Astrocyte (in vitro differentiated cells and primary cell): Measurements from ENCODE around the gene PLEKHN1. TPM values are rescaled to one million over a fixed set of nuclear protein-coding genes. Genes with fewer than 3 reads are reported as not detected.

Source experiments
- DNase-seq: peaks from one replicate; pipeline ENCODE4 v3.0.0-alpha.2; 2010; ENCODE audit warnings: low read depth
- FAIRE-seq: peaks from 2 replicates; lab custom pipeline; 2011; peaks lifted over from hg19 to GRCh38; lab: Jason Lieb, UNC
- H2AFZ ChIP-seq: 2 replicates; pipeline ENCODE4 v1.6.0; 2012; ENCODE audit warnings: low read depth, low read length, inconsistent platforms
- H3K27ac ChIP-seq: 2 replicates; pipeline ENCODE4 v1.5.1; 2011; ENCODE audit warnings: low read depth, low read length, inconsistent platforms
- H3K27me3 ChIP-seq: 2 replicates; pipeline ENCODE4 v1.6.0; 2011; ENCODE audit warnings: low read length, inconsistent platforms; ENCODE audit not compliant: insufficient read depth
- H3K36me3 ChIP-seq: 2 replicates; pipeline ENCODE4 v1.5.1; 2011; ENCODE audit warnings: low read length, inconsistent platforms; ENCODE audit not compliant: insufficient read depth
- H3K4me1 ChIP-seq: 2 replicates; pipeline ENCODE4 v1.5.1; 2011; ENCODE audit warnings: low read length, inconsistent platforms; ENCODE audit not compliant: insufficient read depth
- H3K4me2 ChIP-seq: 2 replicates; pipeline ENCODE4 v1.6.0; 2012; ENCODE audit warnings: low read length, inconsistent platforms
- H3K4me3 ChIP-seq: 2 replicates; pipeline ENCODE4 v1.5.1; 2011; ENCODE audit warnings: low read depth, mild to moderate bottlenecking, low read length, inconsistent platforms; ENCODE audit not compliant: insufficient read depth
- H3K79me2 ChIP-seq: 2 replicates; pipeline ENCODE4 v1.6.0; 2012; ENCODE audit warnings: mild to moderate bottlenecking, low read length, inconsistent platforms; ENCODE audit not compliant: insufficient read depth
- H3K9ac ChIP-seq: 2 replicates; pipeline ENCODE4 v1.6.0; 2012; ENCODE audit warnings: mild to moderate bottlenecking, low read length, inconsistent platforms
- H3K9me3 ChIP-seq: 2 replicates; pipeline ENCODE4 v1.5.1; 2012; ENCODE audit warnings: low read depth, mild to moderate bottlenecking, low read length, inconsistent platforms; ENCODE audit not compliant: insufficient read depth
- H4K20me1 ChIP-seq: 2 replicates; pipeline ENCODE4 v1.6.0; 2012; ENCODE audit warnings: low read length, inconsistent platforms; ENCODE audit not compliant: insufficient read depth
- H3K27ac Mint-ChIP-seq: one replicate; pipeline ENCODE4 v1.8.0; 2021; ENCODE audit warnings: mild to moderate bottlenecking, mixed read lengths; ENCODE audit not compliant: unreplicated experiment
- H3K27me3 Mint-ChIP-seq: one replicate; pipeline ENCODE4 v1.8.0; 2021; ENCODE audit warnings: low read depth, mixed read lengths; ENCODE audit not compliant: unreplicated experiment
- H3K36me3 Mint-ChIP-seq: one replicate; pipeline ENCODE4 v1.8.0; 2021; ENCODE audit warnings: low read depth, mixed read lengths; ENCODE audit not compliant: unreplicated experiment
- H3K4me1 Mint-ChIP-seq: one replicate; pipeline ENCODE4 v1.8.0; 2021; ENCODE audit warnings: low read depth, mixed read lengths; ENCODE audit not compliant: unreplicated experiment
- H3K4me3 Mint-ChIP-seq: one replicate; pipeline ENCODE4 v1.8.0; 2021; ENCODE audit warnings: mild to moderate bottlenecking, moderate library complexity, mixed read lengths; ENCODE audit not compliant: unreplicated experiment
- H3K9me3 Mint-ChIP-seq: one replicate; pipeline ENCODE4 v1.8.0; 2021; ENCODE audit warnings: mild to moderate bottlenecking, mixed read lengths; ENCODE audit not compliant: unreplicated experiment
- EZH2 ChIP-seq: IDR thresholded peaks from 2 replicates; pipeline ENCODE4 v1.6.1; 2012; ENCODE audit warnings: mild to moderate bottlenecking, low read length, inconsistent platforms; ENCODE audit not compliant: insufficient read depth
- total RNA-seq: library from RNA; stranded (reverse); gene quantifications from 2 replicates; pipeline ENCODE4 v1.2.1, GENCODE V29; 2021
- TF ChIP-seq, protein P1 (sequence below): IDR thresholded peaks from 2 replicates; pipeline ENCODE4 v1.5.1; 2011; ENCODE audit warnings: low read depth, mild to moderate bottlenecking, inconsistent platforms, low read length, moderate library complexity; ENCODE audit not compliant: insufficient read depth

The PLEKHN1 gene
- total RNA-seq, 1 donor from 2014 or later = 2.4 TPM

DNA sequence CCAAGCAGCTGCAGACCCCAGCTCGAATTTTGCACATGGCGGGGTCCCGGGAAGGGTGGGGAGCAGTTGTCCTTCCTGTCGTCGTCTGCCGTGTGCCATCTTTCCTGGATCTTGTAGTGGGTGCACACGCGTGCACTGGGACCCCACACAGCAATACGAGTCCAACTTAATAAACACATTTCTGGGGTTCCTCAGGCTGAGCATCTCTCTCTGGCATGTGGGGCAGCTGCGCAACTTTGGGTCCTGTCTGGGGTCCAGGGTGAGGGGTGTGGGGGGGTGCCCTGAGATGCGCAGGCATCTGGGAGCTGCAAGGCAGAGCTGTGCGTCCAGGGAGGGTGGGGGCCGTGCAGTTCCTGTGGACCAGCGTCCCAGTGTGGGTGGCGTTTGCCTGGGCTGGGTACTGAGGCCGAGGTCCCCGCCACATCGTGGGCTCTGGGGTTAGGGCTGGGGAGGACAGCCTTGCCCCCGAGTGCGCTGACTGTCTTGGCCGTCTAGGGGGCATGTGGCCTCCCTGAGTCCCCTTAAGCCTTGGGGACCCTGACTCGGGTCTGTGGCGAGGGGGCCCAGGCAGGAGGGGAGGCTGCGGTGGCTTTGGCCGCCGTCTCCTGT is 652 bp upstream of the PLEKHN1 start:
- Mint-ChIP-seq H3K4me1 (no peaks in the 10 kb centered on the region), H3K36me3 (peaks cover 4% of the 10 kb centered on the region), H3K9me3 (no peaks in the 10 kb centered on the region), H3K27ac (no peak overlapping the region), H3K27me3 (peaks cover 15% of the 10 kb centered on the region), H3K4me3 (no peak overlapping the region)
- peak overlapping the region; percentile 80 for H3K27ac ChIP-seq
- H3K9ac ChIP-seq = peak overlapping the region; percentile 83
- H4K20me1 ChIP-seq = peaks cover 6% of the 10 kb centered on the region
- DNase-seq (no peak), FAIRE-seq (no peak)
- no peaks in the 10 kb centered on the region for H3K27me3 ChIP-seq
- H3K4me2 ChIP-seq = peak overlapping the region; percentile 99
- H3K9me3 ChIP-seq = no peaks in the 10 kb centered on the region
- H3K79me2 ChIP-seq = peaks cover 7% of the 10 kb centered on the region
- no peak overlapping the region for H2AFZ ChIP-seq
- peaks cover 23% of the 10 kb centered on the region for H3K4me1 ChIP-seq
- H3K4me3 ChIP-seq = peak overlapping the region; percentile 64
- TF ChIP-seq EZH2 = no peak
- TF ChIP-seq, protein P1, sequence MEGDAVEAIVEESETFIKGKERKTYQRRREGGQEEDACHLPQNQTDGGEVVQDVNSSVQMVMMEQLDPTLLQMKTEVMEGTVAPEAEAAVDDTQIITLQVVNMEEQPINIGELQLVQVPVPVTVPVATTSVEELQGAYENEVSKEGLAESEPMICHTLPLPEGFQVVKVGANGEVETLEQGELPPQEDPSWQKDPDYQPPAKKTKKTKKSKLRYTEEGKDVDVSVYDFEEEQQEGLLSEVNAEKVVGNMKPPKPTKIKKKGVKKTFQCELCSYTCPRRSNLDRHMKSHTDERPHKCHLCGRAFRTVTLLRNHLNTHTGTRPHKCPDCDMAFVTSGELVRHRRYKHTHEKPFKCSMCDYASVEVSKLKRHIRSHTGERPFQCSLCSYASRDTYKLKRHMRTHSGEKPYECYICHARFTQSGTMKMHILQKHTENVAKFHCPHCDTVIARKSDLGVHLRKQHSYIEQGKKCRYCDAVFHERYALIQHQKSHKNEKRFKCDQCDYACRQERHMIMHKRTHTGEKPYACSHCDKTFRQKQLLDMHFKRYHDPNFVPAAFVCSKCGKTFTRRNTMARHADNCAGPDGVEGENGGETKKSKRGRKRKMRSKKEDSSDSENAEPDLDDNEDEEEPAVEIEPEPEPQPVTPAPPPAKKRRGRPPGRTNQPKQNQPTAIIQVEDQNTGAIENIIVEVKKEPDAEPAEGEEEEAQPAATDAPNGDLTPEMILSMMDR = no peak
- peaks cover 5% of the 10 kb centered on the region for H3K36me3 ChIP-seq

DNA sequence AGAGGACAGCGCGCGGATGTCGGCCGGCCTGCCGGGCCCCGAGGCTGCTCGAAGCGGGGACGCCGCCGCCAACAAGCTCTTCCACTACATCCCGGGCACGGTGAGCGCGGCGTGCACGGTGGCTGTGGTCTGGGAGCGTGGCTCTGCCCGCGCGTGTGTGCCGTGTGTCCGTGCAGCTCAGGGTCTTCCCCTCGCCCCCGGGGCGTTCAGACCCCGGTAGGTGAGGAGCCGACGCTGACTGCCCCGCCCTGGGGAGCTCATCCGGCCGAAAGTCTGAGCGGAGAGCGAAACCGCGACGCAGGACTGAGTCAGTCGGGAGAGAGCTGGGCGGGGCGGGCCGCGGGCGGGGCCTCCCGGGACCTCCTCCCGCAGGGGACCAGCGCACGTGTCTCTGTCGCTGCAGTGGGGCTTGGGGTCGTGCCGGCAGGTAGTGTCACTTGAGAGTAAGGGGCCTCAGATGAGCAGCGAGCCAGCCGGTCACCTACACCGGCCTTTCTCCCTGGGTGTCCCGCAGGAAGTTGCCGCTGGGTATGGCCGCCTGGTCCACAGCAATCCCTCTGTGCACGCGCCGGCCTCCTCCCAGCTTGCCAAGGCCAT is 520 bp downstream of the PLEKHN1 start:
- Histone ChIP-seq H3K4me2 (peak overlapping the region; percentile 99), H3K4me3 (peak overlapping the region; percentile 64), H2AFZ (peak overlapping the region; percentile 89), H3K79me2 (no peaks in the 10 kb centered on the region), H3K27ac (peak overlapping the region; percentile 80), H3K27me3 (no peaks in the 10 kb centered on the region), H3K9me3 (no peaks in the 10 kb centered on the region), H3K36me3 (peaks cover 5% of the 10 kb centered on the region), H3K9ac (peak overlapping the region; percentile 83), H3K4me1 (peaks cover 23% of the 10 kb centered on the region), H4K20me1 (peaks cover 6% of the 10 kb centered on the region)
- FAIRE-seq (no peak), DNase-seq (peak; percentile 43)
- Mint-ChIP-seq H3K36me3 (peaks cover 4% of the 10 kb centered on the region), H3K9me3 (no peaks in the 10 kb centered on the region), H3K27ac (no peak overlapping the region), H3K4me3 (peak overlapping the region; percentile 72), H3K27me3 (peaks cover 15% of the 10 kb centered on the region), H3K4me1 (no peaks in the 10 kb centered on the region)
- no peak for TF ChIP-seq EZH2

DNA sequence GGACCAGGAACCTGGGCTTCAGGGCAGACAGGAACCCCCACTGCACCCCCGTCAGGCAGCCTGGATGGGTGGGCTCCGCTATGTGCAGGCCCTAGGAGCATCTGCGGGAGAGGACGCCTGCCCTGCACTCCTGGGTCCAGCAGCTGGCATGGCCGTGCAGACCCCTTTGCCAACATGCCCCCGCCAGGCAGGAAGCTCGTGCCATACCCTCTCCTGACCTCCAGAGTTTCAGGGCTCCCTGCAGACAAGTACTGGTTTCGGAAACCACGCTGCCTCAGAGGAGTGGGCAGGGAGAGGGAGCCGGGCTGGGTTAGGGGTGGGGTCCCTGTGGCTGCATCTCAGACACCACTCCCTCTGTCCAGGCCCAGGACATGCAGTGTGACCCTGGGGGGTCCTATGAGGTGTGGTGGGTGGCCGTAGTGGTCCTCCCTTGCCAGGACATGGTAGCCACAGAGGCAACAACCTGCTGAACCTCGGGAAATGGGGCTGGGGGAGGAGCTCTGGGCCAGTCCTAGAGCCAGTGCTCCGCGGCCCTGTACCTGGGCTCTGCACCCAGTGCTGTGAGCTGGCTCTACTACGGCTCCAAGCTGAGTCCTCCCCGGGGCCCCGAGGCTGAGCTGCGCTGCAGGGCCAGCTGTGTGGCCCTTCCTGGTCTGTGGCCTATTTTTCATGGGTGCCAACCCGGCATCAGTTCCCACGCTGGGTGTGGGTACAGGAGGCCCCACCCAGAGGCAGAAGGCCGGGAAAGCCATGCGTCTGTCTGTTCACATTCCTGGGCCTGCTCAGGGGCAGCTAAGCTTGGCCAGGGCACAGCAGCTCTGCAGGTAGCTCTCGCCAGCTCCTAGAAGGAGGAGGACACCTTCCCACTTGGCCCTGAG is 1.4 kb downstream of the PLEKHN1 start:
- no peaks in the 10 kb centered on the region for H3K4me1 Mint-ChIP-seq
- TF ChIP-seq EZH2 = no peak
- TF ChIP-seq, protein P1 = no peak
- H3K27ac ChIP-seq = no peak overlapping the region
- no peaks in the 10 kb centered on the region for H3K27me3 ChIP-seq
- peaks cover 4% of the 10 kb centered on the region for H3K36me3 Mint-ChIP-seq
- peaks cover 23% of the 10 kb centered on the region for H3K4me1 ChIP-seq
- H3K4me3 ChIP-seq = no peak overlapping the region
- peaks cover 15% of the 10 kb centered on the region for H3K27me3 Mint-ChIP-seq
- H3K9ac ChIP-seq = peak overlapping the region; percentile 83
- no peaks in the 10 kb centered on the region for H3K79me2 ChIP-seq
- peaks cover 6% of the 10 kb centered on the region for H4K20me1 ChIP-seq
- H3K9me3 ChIP-seq = no peaks in the 10 kb centered on the region
- peak overlapping the region; percentile 99 for H3K4me2 ChIP-seq
- no peak overlapping the region for H3K4me3 Mint-ChIP-seq
- no peaks in the 10 kb centered on the region for H3K9me3 Mint-ChIP-seq
- no peak overlapping the region for H2AFZ ChIP-seq
- H3K36me3 ChIP-seq = no peaks in the 10 kb centered on the region
- no peak overlapping the region for H3K27ac Mint-ChIP-seq
- FAIRE-seq = no peak
- DNase-seq = no peak
